Prostate gland (tissue), 2 donors: ENCODE data around the gene BCHE. TPM values are rescaled to one million over a fixed set of nuclear protein-coding genes. Genes with fewer than 3 reads are reported as not detected.

Source experiments
- DNase-seq: peaks from one replicate; pipeline ENCODE4 v3.0.0-alpha.2; 2019; ENCODE audit warnings: low spot score
- H3K27ac ChIP-seq, 2 donors: fragments of 200-600 bp; sonication (generic); 2 replicates each; pipeline ENCODE4 v1.5.1; 2017 to 2019
- H3K27me3 ChIP-seq: fragments of 200-600 bp; sonication (generic); replicated peaks from 2 replicates; pipeline ENCODE4 v1.5.1; 2019; ENCODE audit not compliant: insufficient read depth
- H3K36me3 ChIP-seq, 2 donors: fragments of 200-600 bp; sonication (generic); 1 replicate in 1 of 2; 2 replicates in 1 of 2; pipeline versions ENCODE4 v1.5.1 to v1.8.1; 2017 to 2019
- H3K4me1 ChIP-seq: fragments of 200-600 bp; sonication (generic); replicated peaks from 2 replicates; pipeline ENCODE4 v1.5.1; 2019
- H3K4me3 ChIP-seq, 2 donors: fragments of 200-600 bp; sonication (generic); 2 replicates each; pipeline ENCODE4 v1.5.1; 2017 to 2019
- H3K9me3 ChIP-seq: fragments of 200-600 bp; sonication (generic); 2 replicates; pipeline ENCODE4 v1.5.1; 2017
- POLR2A ChIP-seq: fragments of 450-650 bp; IDR thresholded peaks from one replicate; pipeline ENCODE4 v1.6.1; 2016; ENCODE audit warnings: antibody characterized with exemption, mild to moderate bottlenecking
- POLR2AphosphoS5 ChIP-seq: sonication (generic); formaldehyde crosslinking; IDR thresholded peaks from one replicate; pipeline ENCODE4 v1.6.1; 2017; ENCODE audit warnings: antibody characterized with exemption
- WGBS: methylation state at CpG from one replicate; pipeline ENCODE4 v1.1.5; 2018; 5-methylcytosine and 5-hydroxymethylcytosine counted together
- intact Hi-C: fragments of 100-400 bp; cut with DNase I; formaldehyde crosslinking; loops from one replicate; pipeline ENCODE4 v1.14.2; 2022
- total RNA-seq, 2 donors: library from RNA; depleted of rRNA; stranded (reverse); fragments of >200 nt; gene quantifications; one replicate each; pipeline ENCODE4 v1.1.0, GENCODE V29; 2016
- TF ChIP-seq, protein P1 (sequence below), 4 experiments: fragments of 200-600 bp in 2 of 4; fragments of 450-650 bp in 2 of 4; sonication (generic) in 2 of 4; IDR thresholded peaks; 1 replicate in 3 of 4; 2 replicates in 1 of 4; pipeline ENCODE4 v1.5.1; 2016 to 2019; ENCODE audit warnings: antibody characterized with exemption in 4 of 4, mild to moderate bottlenecking in 2 of 4, moderate library complexity in 2 of 4

The BCHE gene
- total RNA-seq, 2 donors from 2014 or later, result 1.8 to 2.2 TPM

DNA sequence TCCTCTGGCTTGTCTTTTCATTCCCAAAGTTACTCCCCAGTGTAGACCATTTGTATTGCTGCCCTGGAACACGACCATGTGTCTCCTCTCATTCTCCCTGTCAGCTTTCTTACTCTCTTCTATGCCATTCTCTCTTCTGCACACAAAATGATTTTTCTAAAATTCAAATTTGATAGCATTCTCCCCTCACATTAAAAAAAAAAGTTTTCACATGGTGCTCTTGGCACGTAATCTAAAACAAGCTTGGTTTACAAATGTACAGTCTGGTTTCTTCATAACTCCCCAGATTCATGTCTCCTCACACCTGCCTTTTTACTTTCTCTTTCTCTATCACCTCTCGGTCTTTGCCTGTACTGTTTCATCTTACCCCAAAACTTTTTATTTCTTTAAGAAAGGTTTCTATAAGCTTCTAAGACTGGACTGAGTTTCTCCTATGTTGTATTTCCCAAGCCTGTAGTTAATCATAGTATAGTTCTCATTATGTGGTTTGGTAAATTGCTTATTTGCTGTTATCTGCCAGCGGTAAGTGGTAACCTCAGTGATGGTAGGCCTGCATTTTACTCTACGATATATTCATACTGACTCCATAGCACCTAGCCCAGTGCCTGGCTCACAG lies 31.2 kb downstream of the BCHE start:
- Histone ChIP-seq H3K4me1 (no peaks in the 10 kb centered on the region), H3K36me3 (no peaks in the 10 kb centered on the region), H3K27ac (no peak overlapping the region), H3K9me3 (no peaks in the 10 kb centered on the region), H3K4me3 (no peak overlapping the region), H3K27me3 (no peaks in the 10 kb centered on the region)
- DNase-seq, result no peak
- WGBS, result 80% methylated on average over 5 of the region's 5 CpGs
- TF ChIP-seq, protein P1, sequence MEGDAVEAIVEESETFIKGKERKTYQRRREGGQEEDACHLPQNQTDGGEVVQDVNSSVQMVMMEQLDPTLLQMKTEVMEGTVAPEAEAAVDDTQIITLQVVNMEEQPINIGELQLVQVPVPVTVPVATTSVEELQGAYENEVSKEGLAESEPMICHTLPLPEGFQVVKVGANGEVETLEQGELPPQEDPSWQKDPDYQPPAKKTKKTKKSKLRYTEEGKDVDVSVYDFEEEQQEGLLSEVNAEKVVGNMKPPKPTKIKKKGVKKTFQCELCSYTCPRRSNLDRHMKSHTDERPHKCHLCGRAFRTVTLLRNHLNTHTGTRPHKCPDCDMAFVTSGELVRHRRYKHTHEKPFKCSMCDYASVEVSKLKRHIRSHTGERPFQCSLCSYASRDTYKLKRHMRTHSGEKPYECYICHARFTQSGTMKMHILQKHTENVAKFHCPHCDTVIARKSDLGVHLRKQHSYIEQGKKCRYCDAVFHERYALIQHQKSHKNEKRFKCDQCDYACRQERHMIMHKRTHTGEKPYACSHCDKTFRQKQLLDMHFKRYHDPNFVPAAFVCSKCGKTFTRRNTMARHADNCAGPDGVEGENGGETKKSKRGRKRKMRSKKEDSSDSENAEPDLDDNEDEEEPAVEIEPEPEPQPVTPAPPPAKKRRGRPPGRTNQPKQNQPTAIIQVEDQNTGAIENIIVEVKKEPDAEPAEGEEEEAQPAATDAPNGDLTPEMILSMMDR (IDR thresholded peaks at IDR 0.05), result no peak
- TF ChIP-seq POLR2AphosphoS5 (no peak), POLR2A (no peak)
- intact Hi-C loops, result no loop called here

DNA sequence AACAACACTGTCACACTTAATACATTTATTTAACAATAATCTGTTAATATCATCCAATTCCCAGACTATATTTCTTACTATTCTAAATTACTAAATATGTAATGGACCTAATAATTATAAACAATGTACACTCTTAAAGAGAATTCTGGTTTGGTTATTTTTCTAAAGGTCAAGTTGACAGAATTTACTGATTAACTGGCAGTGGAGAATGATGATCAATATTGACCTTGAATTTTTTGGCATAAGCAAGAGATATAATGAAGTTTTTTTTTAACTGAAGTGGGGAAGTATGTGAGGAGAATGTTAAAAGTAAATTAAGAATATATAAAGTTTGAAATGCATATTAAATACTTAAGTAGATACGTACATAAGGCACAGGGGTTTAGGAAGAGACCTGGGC lies 33.8 kb downstream of the BCHE start:
- DNase-seq, result no peak
- Histone ChIP-seq H3K27me3 (no peaks in the 10 kb centered on the region), H3K4me1 (no peaks in the 10 kb centered on the region), H3K9me3 (no peaks in the 10 kb centered on the region), H3K4me3 (no peak overlapping the region), H3K27ac (no peak overlapping the region), H3K36me3 (no peaks in the 10 kb centered on the region)
- 92% methylated on average over 1 of the region's 1 CpG for WGBS
- TF ChIP-seq POLR2AphosphoS5 (no peak), POLR2A (no peak)
- TF ChIP-seq, protein P1 (IDR thresholded peaks at IDR 0.05), result no peak
- intact Hi-C loops, result no loop called here

DNA sequence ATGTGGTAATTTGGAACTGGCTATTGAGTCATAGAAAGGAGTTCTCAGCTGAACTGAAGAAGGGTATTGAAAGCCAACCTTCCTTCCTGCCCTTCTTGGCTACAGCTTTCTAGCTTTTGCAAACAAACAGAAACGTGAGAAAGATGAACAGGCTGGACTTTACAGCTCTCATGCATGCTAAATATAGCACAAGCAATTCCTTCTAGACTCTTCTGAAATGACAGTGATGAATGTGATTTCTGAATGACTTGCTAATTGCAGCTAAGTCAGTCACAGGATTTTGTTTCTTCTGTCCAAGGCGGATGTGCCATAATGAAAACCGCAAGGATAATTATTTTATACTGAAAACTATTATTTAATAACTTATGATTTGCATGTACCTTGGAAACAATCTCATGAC lies 36.3 kb downstream of the BCHE start:
- no peak overlapping the region for H3K27ac ChIP-seq
- TF ChIP-seq POLR2AphosphoS5, result no peak
- TF ChIP-seq, protein P1 (IDR thresholded peaks at IDR 0.05), result no peak
- TF ChIP-seq POLR2A, result no peak
- no peak for DNase-seq
- no peaks in the 10 kb centered on the region for H3K4me1 ChIP-seq
- no peaks in the 10 kb centered on the region for H3K27me3 ChIP-seq
- H3K9me3 ChIP-seq, result no peaks in the 10 kb centered on the region
- H3K36me3 ChIP-seq, result no peaks in the 10 kb centered on the region
- intact Hi-C loops, result no loop called here
- WGBS, result 61% methylated on average over 3 of the region's 3 CpGs
- H3K4me3 ChIP-seq, result no peak overlapping the region

DNA sequence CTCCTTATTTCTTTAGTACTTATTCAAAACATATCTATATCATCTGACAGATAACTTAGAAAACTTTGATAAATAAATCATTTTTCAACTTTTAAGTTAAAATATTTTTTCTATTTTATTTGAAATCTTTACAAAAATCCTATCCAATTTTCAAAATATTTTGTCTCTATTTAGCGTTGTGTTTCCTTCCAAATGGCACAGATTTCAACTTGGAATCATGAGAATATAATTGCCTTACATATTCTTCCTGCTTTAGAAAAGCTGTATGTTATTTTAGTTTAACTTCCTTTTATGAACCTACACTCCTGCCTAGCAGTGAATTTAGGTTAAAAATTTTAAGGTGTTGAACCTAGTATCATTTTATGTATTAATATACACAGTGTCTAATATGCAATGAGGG lies 38.2 kb downstream of the BCHE start:
- Histone ChIP-seq H3K4me1 (no peaks in the 10 kb centered on the region), H3K9me3 (no peaks in the 10 kb centered on the region), H3K27me3 (no peaks in the 10 kb centered on the region), H3K4me3 (no peak overlapping the region), H3K27ac (no peak overlapping the region), H3K36me3 (no peaks in the 10 kb centered on the region)
- intact Hi-C loops, result no loop called here
- TF ChIP-seq POLR2A (no peak), POLR2AphosphoS5 (no peak)
- TF ChIP-seq, protein P1 (IDR thresholded peaks at IDR 0.05), result no peak
- no peak for DNase-seq
- WGBS, result 90% methylated on average over 1 of the region's 1 CpG

DNA sequence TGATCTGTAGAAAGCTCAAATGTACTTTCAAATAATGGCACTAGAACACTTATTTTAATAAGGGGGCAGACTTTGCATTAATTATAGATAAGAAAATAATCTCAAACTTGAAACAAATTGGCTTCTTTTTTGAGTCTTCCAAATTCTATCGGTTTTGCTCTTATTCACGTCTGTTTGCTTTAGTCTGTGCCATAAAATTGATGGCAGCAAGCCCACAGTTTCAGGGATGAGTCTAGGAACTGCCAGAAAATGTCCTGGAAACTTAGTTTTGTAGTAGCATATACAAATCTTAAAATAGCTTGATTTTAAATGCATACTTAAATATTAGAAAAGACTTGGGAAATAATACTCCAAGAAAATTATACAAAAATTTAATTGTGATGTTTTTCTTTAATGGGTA lies 39.7 kb downstream of the BCHE start:
- DNase-seq, result no peak
- Histone ChIP-seq H3K9me3 (no peaks in the 10 kb centered on the region), H3K27me3 (no peaks in the 10 kb centered on the region), H3K4me1 (no peaks in the 10 kb centered on the region), H3K4me3 (no peak overlapping the region), H3K27ac (no peak overlapping the region), H3K36me3 (no peaks in the 10 kb centered on the region)
- TF ChIP-seq POLR2AphosphoS5, result no peak
- TF ChIP-seq POLR2A, result no peak
- TF ChIP-seq, protein P1 (IDR thresholded peaks at IDR 0.05), result no peak
- intact Hi-C loops, result no loop called here
- WGBS, result 17% methylated on average over 2 of the region's 2 CpGs
